Astrocyte (in vitro differentiated cells and primary cell): ENCODE measurements around the gene PRX.

Experiments used
- EZH2 ChIP-seq: IDR thresholded peaks from 2 replicates; pipeline ENCODE4 v1.6.1; 2012; ENCODE audit warnings: mild to moderate bottlenecking, low read length, inconsistent platforms; ENCODE audit not compliant: insufficient read depth
- TF ChIP-seq, protein P1 (sequence below): IDR thresholded peaks from 2 replicates; pipeline ENCODE4 v1.5.1; 2011; ENCODE audit warnings: low read depth, mild to moderate bottlenecking, inconsistent platforms, low read length, moderate library complexity; ENCODE audit not compliant: insufficient read depth

DNA sequence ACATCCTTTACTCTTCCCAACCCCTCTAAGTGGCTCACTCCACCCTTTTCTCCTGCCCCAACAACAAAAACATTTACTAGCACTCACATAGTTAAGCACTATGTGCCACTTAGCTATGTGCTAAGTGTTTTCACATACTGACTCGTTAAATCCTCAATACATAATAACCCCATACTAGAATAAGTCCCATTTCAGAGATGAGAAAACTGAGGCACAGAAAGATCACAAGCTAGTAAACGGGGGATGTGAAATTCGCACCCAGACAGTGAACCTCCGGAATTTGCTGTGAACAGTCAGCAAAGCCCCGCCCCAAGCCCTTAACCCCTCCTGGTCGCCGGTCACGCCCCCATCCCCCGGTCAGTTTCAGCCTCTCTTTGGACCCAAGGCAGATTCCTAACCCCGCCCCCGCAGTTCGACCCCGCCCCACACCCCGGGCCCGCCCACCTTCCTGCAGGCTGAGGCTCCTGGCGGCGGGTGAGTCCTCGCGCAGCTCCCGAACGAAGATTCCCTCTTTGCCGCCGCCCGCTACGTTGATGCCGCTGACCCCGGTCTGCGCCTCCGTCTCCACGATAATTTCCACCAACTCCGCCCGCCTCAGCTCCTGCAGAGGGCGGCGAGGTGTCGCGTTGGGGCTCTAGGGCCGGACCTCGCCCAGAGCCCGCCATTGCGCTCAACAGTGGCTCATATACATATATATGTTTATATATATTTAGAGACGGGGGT lies 9.8 kb downstream of the PRX start:
- TF ChIP-seq, protein P1, sequence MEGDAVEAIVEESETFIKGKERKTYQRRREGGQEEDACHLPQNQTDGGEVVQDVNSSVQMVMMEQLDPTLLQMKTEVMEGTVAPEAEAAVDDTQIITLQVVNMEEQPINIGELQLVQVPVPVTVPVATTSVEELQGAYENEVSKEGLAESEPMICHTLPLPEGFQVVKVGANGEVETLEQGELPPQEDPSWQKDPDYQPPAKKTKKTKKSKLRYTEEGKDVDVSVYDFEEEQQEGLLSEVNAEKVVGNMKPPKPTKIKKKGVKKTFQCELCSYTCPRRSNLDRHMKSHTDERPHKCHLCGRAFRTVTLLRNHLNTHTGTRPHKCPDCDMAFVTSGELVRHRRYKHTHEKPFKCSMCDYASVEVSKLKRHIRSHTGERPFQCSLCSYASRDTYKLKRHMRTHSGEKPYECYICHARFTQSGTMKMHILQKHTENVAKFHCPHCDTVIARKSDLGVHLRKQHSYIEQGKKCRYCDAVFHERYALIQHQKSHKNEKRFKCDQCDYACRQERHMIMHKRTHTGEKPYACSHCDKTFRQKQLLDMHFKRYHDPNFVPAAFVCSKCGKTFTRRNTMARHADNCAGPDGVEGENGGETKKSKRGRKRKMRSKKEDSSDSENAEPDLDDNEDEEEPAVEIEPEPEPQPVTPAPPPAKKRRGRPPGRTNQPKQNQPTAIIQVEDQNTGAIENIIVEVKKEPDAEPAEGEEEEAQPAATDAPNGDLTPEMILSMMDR, result no peak
- no peak for TF ChIP-seq EZH2
